WTC11 (cell line): ENCODE data around the gene REEP3. TPM values are rescaled to one million over a fixed set of nuclear protein-coding genes. Genes with fewer than 3 reads are reported as not detected.

Experiments used
- ATAC-seq: fragments of 200-7000 bp; cut with Tn5 transposase; 2 replicates; pipeline ENCODE4 v1.10.0; 2021; ENCODE audit warnings: mild to moderate bottlenecking, moderate library complexity
- CTCF ChIA-PET: fragments of 300-600 bp; sonication (Branson Sonifier 250); formaldehyde crosslinking; loops from one replicate; lab custom pipeline; 2021; ENCODE audit warnings: antibody characterized with exemption; lab: Charles Lee
- POLR2A ChIA-PET: fragments of 350-600 bp; sonication (Branson Sonifier 250); formaldehyde crosslinking; loops from one replicate; lab custom pipeline; 2021; ENCODE audit warnings: antibody characterized with exemption; lab: Charles Lee
- DNase-seq: peaks from one replicate; pipeline ENCODE4 v3.0.0; 2021; ENCODE audit warnings: low spot score
- H3K27ac Mint-ChIP-seq: 2 replicates; pipeline ENCODE4 v1.8.0; 2021; ENCODE audit warnings: mixed read lengths
- H3K27me3 Mint-ChIP-seq: 2 replicates; pipeline ENCODE4 v1.8.0; 2021; ENCODE audit warnings: low read depth, mild to moderate bottlenecking, moderate library complexity, mixed read lengths
- H3K36me3 Mint-ChIP-seq: 2 replicates; pipeline ENCODE4 v1.8.0; 2021; ENCODE audit warnings: mixed read lengths
- H3K4me1 Mint-ChIP-seq: 2 replicates; pipeline ENCODE4 v1.8.0; 2022; ENCODE audit warnings: mixed read lengths
- H3K4me3 Mint-ChIP-seq: 2 replicates; pipeline ENCODE4 v1.8.0; 2021; ENCODE audit warnings: mild to moderate bottlenecking, moderate library complexity, mixed read lengths
- H3K9me3 Mint-ChIP-seq: 2 replicates; pipeline ENCODE4 v1.8.0; 2021; ENCODE audit warnings: mixed read lengths
- ATF6 ChIP-seq: sonication (generic); formaldehyde crosslinking; IDR thresholded peaks from 2 replicates; pipeline ENCODE4 v1.8.1; 2023; ENCODE audit warnings: mild to moderate bottlenecking, missing genetic modification reagents
- CDX4 ChIP-seq: fragments of 250-450 bp; sonication (Bioruptor Pico); IDR thresholded peaks from 2 replicates; pipeline ENCODE4 v1.9.0; 2021; ENCODE audit warnings: moderate library complexity, mild to moderate bottlenecking, inconsistent platforms, borderline replicate concordance
- CREB1 ChIP-seq: sonication (generic); formaldehyde crosslinking; IDR thresholded peaks from 2 replicates; pipeline ENCODE4 v1.8.0; 2023; ENCODE audit warnings: mild to moderate bottlenecking, missing genetic modification reagents
- CREM ChIP-seq: sonication (generic); formaldehyde crosslinking; IDR thresholded peaks from 2 replicates; pipeline ENCODE4 v1.8.1; 2022; ENCODE audit warnings: mild to moderate bottlenecking, missing genetic modification reagents, moderate library complexity
- ESRRA ChIP-seq: sonication (generic); formaldehyde crosslinking; IDR thresholded peaks from 2 replicates; pipeline ENCODE4 v1.8.1; 2022; ENCODE audit warnings: mild to moderate bottlenecking, missing genetic modification reagents, borderline replicate concordance
- FOXK1 ChIP-seq: sonication (generic); formaldehyde crosslinking; IDR thresholded peaks from 2 replicates; pipeline ENCODE4 v1.8.0; 2022; ENCODE audit warnings: mild to moderate bottlenecking, moderate library complexity, missing genetic modification reagents
- HMGA2 ChIP-seq: fragments of 250-450 bp; sonication (Bioruptor Pico); IDR thresholded peaks from 2 replicates; pipeline ENCODE4 v1.4.0; 2021; ENCODE audit warnings: mild to moderate bottlenecking, moderate library complexity
- NFE2L1 ChIP-seq: sonication (generic); formaldehyde crosslinking; IDR thresholded peaks from 2 replicates; pipeline ENCODE4 v1.8.1; 2023; ENCODE audit warnings: missing genetic modification reagents
- SP1 ChIP-seq: sonication (generic); formaldehyde crosslinking; conservative IDR thresholded peaks from 2 replicates; pipeline ENCODE4 v1.8.1; 2022; ENCODE audit warnings: missing genetic modification reagents
- STAT6 ChIP-seq: sonication (generic); formaldehyde crosslinking; conservative IDR thresholded peaks from 2 replicates; pipeline ENCODE4 v1.8.1; 2023; ENCODE audit warnings: mild to moderate bottlenecking, low read depth, missing genetic modification reagents, moderate library complexity
- TP53 ChIP-seq: sonication (generic); formaldehyde crosslinking; IDR thresholded peaks from 2 replicates; pipeline ENCODE4 v1.8.1; 2023; ENCODE audit warnings: mild to moderate bottlenecking, missing genetic modification reagents
- ZNF416 ChIP-seq: fragments of 250-450 bp; sonication (Bioruptor Pico); IDR thresholded peaks from 2 replicates; pipeline ENCODE4 v1.9.0; 2021; ENCODE audit warnings: mild to moderate bottlenecking, inconsistent platforms
- ZNF512 ChIP-seq: sonication (generic); formaldehyde crosslinking; IDR thresholded peaks from 2 replicates; pipeline ENCODE4 v1.8.1; 2022; ENCODE audit warnings: missing genetic modification reagents, borderline replicate concordance
- ZNF532 ChIP-seq: fragments of 250-450 bp; sonication (Bioruptor Pico); IDR thresholded peaks from 2 replicates; pipeline ENCODE4 v1.9.0; 2021; ENCODE audit warnings: mild to moderate bottlenecking, borderline replicate concordance
- total RNA-seq: library from RNA; stranded (reverse); gene quantifications from 3 replicates; pipeline ENCODE4 v1.2.3, GENCODE V29; 2021
- TF ChIP-seq, protein P1 (sequence below): sonication (generic); formaldehyde crosslinking; IDR thresholded peaks from 2 replicates; pipeline ENCODE4 v1.8.0; 2022; ENCODE audit warnings: mild to moderate bottlenecking, missing genetic modification reagents

The REEP3 gene
- total RNA-seq, 1 experiment from 2014 or later, result 18.5 TPM

GRCh38 chr10:63483983-63484382 lies 37.2 kb upstream of the REEP3 start (continued):
- no peak for TF ChIP-seq STAT6 (CRISPR knock-in tag)
- no peak for TF ChIP-seq ZNF512 (CRISPR knock-in tag)
- TF ChIP-seq CREM (CRISPR knock-in tag), result no peak
- TF ChIP-seq ZNF532 (CRISPR knock-in tag), result no peak
- no peak for TF ChIP-seq CREB1

GRCh38 chr10:63487990-63488389 lies 33.2 kb upstream of the REEP3 start:
- ChIA-PET CTCF (no interaction called here), POLR2A (no interaction called here)
- TF ChIP-seq FOXK1 (CRISPR knock-in tag), result no peak
- TF ChIP-seq CREB1, result no peak
- TF ChIP-seq SP1 (CRISPR knock-in tag), result no peak
- TF ChIP-seq TP53 (CRISPR knock-in tag), result no peak
- TF ChIP-seq, protein P1, sequence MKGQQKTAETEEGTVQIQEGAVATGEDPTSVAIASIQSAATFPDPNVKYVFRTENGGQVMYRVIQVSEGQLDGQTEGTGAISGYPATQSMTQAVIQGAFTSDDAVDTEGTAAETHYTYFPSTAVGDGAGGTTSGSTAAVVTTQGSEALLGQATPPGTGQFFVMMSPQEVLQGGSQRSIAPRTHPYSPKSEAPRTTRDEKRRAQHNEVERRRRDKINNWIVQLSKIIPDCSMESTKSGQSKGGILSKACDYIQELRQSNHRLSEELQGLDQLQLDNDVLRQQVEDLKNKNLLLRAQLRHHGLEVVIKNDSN (CRISPR knock-in tag), result no peak
- TF ChIP-seq NFE2L1, result no peak
- no peak for TF ChIP-seq ATF6 (CRISPR knock-in tag)
- no peak for TF ChIP-seq CDX4 (CRISPR knock-in tag)
- TF ChIP-seq ZNF416 (CRISPR knock-in tag), result no peak
- TF ChIP-seq ESRRA (CRISPR knock-in tag), result no peak
- TF ChIP-seq CREM (CRISPR knock-in tag), result no peak
- no peak for TF ChIP-seq HMGA2 (CRISPR knock-in tag)
- Mint-ChIP-seq H3K9me3 (peaks cover 8% of the 10 kb centered on the region), H3K27ac (no peak overlapping the region), H3K4me1 (peaks cover 13% of the 10 kb centered on the region), H3K36me3 (peaks cover 10% of the 10 kb centered on the region), H3K27me3 (no peaks in the 10 kb centered on the region), H3K4me3 (no peak overlapping the region)
- DNase-seq, result no peak
- no peak for ATAC-seq
